ENCODE results near the gene CCRL2.
"Not testable (repeated sequence)": the region's sequence is repeated elsewhere in the genome, so short reads cannot be mapped to it uniquely, and the experiment has no call there.

CCRL2 gene

GRCh38 chr3:46380471-46381221 lies 26.4 kb upstream of the CCRL2 start:
- DNase-seq (ENCODE audit: low read depth) = no peak

- no peak for DNase-seq (ENCODE audit: low read depth)
Observed at GRCh38 chr3:46381625-46382024, 25.4 kb upstream of the CCRL2 start.

GRCh38 chr3:46383211-46383950 lies 23.7 kb upstream of the CCRL2 start:
- no peak for DNase-seq (ENCODE audit: low read depth)

DNA sequence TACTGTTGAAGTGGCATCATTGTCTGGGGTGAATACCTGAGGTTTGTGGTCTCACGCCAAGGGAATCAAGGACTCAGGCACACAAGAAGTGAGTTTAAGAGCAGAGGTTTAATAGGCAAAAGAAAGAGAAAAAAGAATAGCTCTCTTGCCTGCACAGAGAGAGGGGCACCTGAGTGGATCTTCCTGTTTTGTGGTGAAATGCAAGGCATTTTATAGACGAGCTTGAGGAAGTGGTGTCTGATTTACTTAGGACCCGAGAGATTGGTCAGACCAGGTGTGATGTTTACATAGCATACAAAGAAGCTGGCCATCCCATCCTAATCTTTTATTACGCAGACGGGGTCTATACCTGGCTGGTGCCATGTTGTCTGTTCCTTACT lies 23.1 kb upstream of the CCRL2 start:
- DNase-seq (ENCODE audit: low read depth) = no peak

DNA sequence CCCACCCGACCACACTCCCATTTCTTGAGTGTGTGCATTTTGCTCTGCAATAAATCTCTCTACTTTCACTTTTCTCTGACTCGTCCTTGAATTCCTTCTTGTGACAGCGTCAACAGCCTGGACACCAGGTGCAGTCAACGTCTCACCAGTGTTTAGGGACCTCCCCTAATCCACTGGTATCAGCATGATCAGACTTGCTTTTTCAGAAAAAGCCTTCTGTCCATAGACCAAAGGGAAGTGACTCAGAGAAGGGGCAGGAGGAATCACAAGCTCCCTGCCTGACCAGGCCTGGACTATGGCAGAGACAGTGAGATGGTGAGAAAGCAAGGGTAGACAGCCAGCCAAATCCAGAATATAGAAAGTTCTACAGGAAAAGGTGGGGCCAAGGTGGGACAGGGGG lies 20.9 kb upstream of the CCRL2 start:
- DNase-seq (ENCODE audit: low read depth) = no peak

GRCh38 chr3:46388847-46389246 lies 18.2 kb upstream of the CCRL2 start:
- not testable (repeated sequence) for DNase-seq (ENCODE audit: low read depth)

GRCh38 chr3:46389306-46389705 lies 17.8 kb upstream of the CCRL2 start:
- DNase-seq (ENCODE audit: low read depth) = no peak

DNA sequence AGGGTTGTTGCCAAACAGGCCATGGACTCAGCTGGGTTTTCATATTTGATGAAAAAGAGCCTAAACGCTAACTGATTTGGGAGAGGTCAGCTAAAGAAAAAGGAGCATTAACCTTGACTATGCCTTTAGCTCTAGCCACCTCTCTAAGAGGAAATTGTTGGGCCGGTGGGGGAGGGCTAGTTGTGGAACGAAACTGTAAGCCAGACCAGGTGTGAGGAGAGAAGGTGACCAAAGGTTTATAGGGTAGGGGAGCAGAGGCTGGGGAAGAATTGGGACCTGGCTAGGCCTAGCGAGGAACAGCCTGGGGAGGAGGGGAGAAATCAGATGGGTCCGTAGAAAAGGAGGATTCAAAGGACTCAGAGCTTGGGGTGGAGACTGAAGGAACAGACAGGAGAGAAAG lies 15.5 kb upstream of the CCRL2 start:
- not testable (repeated sequence) for DNase-seq (ENCODE audit: low read depth)

DNA sequence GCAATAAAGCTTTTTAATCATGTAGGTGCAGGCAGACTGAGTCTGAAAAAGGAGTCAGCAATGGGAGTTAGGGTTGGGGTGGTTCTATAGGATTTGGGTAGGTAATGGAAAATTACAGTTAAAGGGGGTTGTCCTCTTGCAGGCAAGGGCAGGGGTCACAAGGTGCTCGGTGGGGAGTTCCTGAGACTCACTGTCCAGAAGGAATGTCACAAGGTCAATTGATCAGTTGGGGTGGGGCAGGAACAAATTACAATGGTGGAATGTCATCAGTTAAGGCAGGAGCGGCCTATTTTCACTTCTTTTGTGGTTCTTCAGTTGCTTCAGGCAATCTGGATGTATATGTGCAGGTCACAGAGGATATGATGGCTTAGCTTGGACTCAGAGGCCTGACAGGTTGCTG lies 14.0 kb upstream of the CCRL2 start:
- DNase-seq (ENCODE audit: low read depth) = no peak

GRCh38 chr3:46393554-46394434 lies 13.3 kb upstream of the CCRL2 start:
- no peak for DNase-seq (ENCODE audit: low read depth)

DNA sequence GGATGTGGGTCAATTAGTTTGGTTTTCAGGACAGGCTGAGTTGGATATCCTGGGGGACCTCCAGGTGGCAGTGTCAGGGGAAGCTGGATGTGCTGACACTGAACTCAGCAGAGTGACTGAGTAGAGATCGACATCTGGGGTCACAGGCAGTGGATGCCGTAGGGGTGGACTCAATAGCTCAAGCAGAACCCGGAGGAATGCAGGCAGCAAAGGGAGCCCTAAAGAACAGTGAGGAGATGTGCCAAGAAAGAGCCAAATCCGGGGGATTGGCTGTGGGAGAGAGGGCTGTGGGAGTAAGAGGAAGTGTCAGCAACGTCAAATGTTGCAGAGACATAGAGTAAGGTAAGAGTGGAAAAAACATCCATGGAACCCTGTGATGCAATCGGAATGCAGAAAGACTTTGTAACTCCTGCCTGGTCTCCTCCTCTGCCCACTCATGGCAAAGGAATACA lies 11.8 kb upstream of the CCRL2 start:
- DNase-seq (ENCODE audit: low read depth) = no peak

DNA sequence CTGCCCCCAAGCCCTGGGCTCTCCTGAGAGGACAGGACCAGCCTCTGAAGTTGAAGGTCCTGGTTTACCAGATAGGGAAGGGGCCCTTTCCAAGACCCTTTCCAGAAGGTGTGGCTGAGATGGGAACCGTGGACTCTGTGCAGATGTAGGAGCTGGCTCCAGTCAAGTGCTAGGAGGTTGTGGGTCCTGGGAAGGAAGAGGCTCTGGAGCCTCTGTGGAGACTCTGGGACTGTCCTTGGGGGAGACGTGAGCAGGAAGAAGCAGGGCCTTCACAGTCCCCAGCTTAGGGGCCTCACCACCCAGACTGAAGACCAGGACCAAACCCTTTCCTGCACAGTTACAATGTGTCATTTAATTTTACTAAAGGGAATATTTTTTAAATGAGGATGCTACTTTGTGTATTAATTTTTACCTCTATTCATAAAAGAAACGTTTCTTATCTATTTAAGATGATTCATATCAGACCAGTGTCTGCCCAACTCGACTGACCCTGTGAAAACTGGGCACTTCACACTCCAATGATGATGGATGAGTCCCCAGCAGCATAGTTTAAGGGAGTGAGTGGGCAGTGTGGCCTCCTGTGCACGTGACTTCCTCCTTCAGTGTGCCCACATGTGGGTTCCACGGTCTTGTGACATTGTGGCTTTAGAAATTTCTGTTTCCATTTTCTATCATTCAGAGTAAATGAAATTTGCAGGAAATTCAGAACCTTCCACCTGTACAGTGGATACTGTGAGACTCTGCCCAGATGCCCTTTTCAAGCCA lies 11.1 kb upstream of the CCRL2 start:
- no peak for DNase-seq (ENCODE audit: low read depth)

- DNase-seq (ENCODE audit: low read depth) = no peak
Observed at GRCh38 chr3:46397111-46397510, 9.9 kb upstream of the CCRL2 start.

- DNase-seq (ENCODE audit: low read depth) = no peak
Observed at GRCh38 chr3:46398186-46398955, 8.7 kb upstream of the CCRL2 start.

DNA sequence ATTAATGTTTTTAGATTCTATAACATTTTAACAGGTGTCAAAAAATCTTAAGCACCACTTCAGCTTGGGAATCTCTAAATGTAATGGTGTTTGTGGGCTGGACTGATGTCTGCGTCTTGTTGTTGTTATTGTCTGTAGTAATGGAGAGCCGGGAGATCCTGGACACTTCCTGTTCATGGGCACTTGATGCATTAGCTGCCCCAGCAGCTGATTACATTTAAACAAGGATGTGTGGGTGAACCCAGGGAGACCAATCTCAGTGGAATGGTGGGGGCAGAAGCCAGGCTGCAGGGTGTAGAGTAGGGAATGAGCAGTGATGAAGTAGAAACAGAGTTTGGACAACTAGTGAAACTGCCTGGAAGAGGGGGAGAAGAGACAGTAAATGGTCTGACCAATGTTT lies 8.0 kb upstream of the CCRL2 start:
- no peak for DNase-seq (ENCODE audit: low read depth)

DNA sequence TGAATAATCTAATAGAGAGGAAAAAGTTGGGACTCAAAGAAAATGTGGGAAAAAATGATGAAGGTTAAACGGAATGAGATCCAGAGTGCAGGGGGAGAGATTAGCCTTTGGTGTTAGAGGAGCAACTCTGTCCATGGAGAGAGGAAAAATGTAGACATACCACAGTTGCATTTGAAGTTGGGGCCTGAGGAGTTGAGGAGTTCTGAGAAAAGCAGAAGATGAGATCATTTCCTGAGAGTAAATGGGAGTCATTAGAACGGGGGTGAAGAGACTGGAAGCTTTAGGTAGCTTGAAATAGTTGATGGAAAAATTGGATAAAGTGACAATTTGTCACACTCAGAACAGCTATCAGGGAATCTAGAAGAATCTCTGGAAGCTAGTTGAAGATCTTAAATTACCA lies 7.5 kb upstream of the CCRL2 start:
- no peak for DNase-seq (ENCODE audit: low read depth)

- no peak for DNase-seq (ENCODE audit: low read depth)
Observed at GRCh38 chr3:46400000-46400734, 6.9 kb upstream of the CCRL2 start.

DNA sequence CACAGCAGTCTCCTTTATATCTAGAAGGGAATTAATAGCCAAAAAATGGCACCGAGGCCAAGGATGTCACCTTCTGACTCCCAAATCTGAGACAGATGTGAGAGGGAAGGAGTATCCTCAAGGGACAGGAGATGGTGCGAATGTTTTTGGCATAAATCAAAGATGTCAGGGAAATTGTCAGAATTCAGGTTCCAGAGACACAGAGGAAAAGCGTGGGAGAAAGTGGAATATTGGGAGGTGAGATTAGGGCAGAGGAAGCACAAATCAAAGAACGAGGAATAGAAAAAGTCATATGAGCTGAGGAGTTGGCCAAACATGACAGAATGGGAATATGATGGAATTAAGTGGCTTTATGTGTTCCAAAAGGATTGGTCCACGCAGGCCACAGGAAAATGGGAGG lies 6.2 kb upstream of the CCRL2 start:
- no peak for DNase-seq (ENCODE audit: low read depth)

- no peak for DNase-seq (ENCODE audit: low read depth)
Observed at GRCh38 chr3:46401579-46401978, 5.5 kb upstream of the CCRL2 start.

GRCh38 chr3:46402902-46403301 lies 4.2 kb upstream of the CCRL2 start:
- DNase-seq (ENCODE audit: low read depth) = not testable (repeated sequence)
